Bronchial epithelial cell (primary cell): ENCODE measurements around the gene NTRK2. TPM values are rescaled to one million over a fixed set of nuclear protein-coding genes. Genes with fewer than 3 reads are reported as not detected.

Source experiments
- DNase-seq: peaks from one replicate; pipeline ENCODE4 v3.0.0-alpha.2; 2010; ENCODE audit warnings: low read depth
- FAIRE-seq: peaks from 2 replicates; lab custom pipeline; 2011; peaks lifted over from hg19 to GRCh38; lab: Jason Lieb, UNC
- H3K27me3 ChIP-seq: 2 replicates; pipeline ENCODE4 v1.5.1; 2011; ENCODE audit warnings: low read length; ENCODE audit not compliant: control insufficient read depth, insufficient read depth
- H3K36me3 ChIP-seq: 2 replicates; pipeline ENCODE4 v1.5.1; 2011; ENCODE audit warnings: low read length; ENCODE audit not compliant: control insufficient read depth, insufficient read depth
- H3K4me3 ChIP-seq: 2 replicates; pipeline ENCODE4 v1.5.1; 2011; ENCODE audit warnings: mild to moderate bottlenecking, low read depth, low read length, control low read depth
- CTCF ChIP-seq: IDR thresholded peaks from 2 replicates; pipeline ENCODE4 v1.5.1; 2011; ENCODE audit warnings: mild to moderate bottlenecking, moderate library complexity, low read length, control low read depth, inconsistent platforms; ENCODE audit not compliant: insufficient read depth, severe bottlenecking
- total RNA-seq: library from RNA; depleted of rRNA; stranded (reverse); fragments of >200 nt; gene quantifications from 2 replicates; pipeline ENCODE4 v1.2.1, GENCODE V29; 2014

The NTRK2 gene
- total RNA-seq, 1 donor from 2014 or later: not detected

- no peak for TF ChIP-seq CTCF
- H3K36me3 ChIP-seq: no peaks in the 10 kb centered on the region
- H3K27me3 ChIP-seq: no peaks in the 10 kb centered on the region
- no peak for DNase-seq
- no peak overlapping the region for H3K4me3 ChIP-seq
- no peak for FAIRE-seq
These were observed 142.8 kb downstream of the NTRK2 start for GRCh38 chr9:84812355-84812754.

GRCh38 chr9:84812847-84813246 is 143.3 kb downstream of the NTRK2 start:
- Histone ChIP-seq H3K36me3 (no peaks in the 10 kb centered on the region), H3K27me3 (no peaks in the 10 kb centered on the region), H3K4me3 (no peak overlapping the region)
- no peak for TF ChIP-seq CTCF
- no peak for DNase-seq
- FAIRE-seq: no peak

- Histone ChIP-seq H3K36me3 (no peaks in the 10 kb centered on the region), H3K27me3 (no peaks in the 10 kb centered on the region), H3K4me3 (no peak overlapping the region)
- no peak for DNase-seq
- TF ChIP-seq CTCF: no peak
- FAIRE-seq: no peak
These were observed 146.0 kb downstream of the NTRK2 start for GRCh38 chr9:84815554-84815953.

GRCh38 chr9:84817038-84817437 is 147.5 kb downstream of the NTRK2 start:
- no peak for DNase-seq
- no peak overlapping the region for H3K4me3 ChIP-seq
- H3K36me3 ChIP-seq: no peaks in the 10 kb centered on the region
- TF ChIP-seq CTCF: no peak
- no peaks in the 10 kb centered on the region for H3K27me3 ChIP-seq
- no peak for FAIRE-seq

- Histone ChIP-seq H3K36me3 (no peaks in the 10 kb centered on the region), H3K27me3 (peaks cover 4% of the 10 kb centered on the region), H3K4me3 (no peak overlapping the region)
- DNase-seq (no peak), FAIRE-seq (no peak)
- TF ChIP-seq CTCF: no peak
These were observed 149.3 kb downstream of the NTRK2 start for GRCh38 chr9:84818791-84819190.

- H3K27me3 ChIP-seq: peaks cover 4% of the 10 kb centered on the region
- no peak for TF ChIP-seq CTCF
- no peaks in the 10 kb centered on the region for H3K36me3 ChIP-seq
- H3K4me3 ChIP-seq: no peak overlapping the region
- DNase-seq: no peak
- FAIRE-seq: no peak
These were observed 150.0 kb downstream of the NTRK2 start for GRCh38 chr9:84819491-84819991.
